ENCODE data around the gene YAP1.
"Not testable (repeated sequence)": the region's sequence is repeated elsewhere in the genome, so short reads cannot be mapped to it uniquely, and the experiment has no call there.

- TF ChIP-seq, protein P1, sequence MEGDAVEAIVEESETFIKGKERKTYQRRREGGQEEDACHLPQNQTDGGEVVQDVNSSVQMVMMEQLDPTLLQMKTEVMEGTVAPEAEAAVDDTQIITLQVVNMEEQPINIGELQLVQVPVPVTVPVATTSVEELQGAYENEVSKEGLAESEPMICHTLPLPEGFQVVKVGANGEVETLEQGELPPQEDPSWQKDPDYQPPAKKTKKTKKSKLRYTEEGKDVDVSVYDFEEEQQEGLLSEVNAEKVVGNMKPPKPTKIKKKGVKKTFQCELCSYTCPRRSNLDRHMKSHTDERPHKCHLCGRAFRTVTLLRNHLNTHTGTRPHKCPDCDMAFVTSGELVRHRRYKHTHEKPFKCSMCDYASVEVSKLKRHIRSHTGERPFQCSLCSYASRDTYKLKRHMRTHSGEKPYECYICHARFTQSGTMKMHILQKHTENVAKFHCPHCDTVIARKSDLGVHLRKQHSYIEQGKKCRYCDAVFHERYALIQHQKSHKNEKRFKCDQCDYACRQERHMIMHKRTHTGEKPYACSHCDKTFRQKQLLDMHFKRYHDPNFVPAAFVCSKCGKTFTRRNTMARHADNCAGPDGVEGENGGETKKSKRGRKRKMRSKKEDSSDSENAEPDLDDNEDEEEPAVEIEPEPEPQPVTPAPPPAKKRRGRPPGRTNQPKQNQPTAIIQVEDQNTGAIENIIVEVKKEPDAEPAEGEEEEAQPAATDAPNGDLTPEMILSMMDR (IDR thresholded peaks at IDR 0.05): not testable (repeated sequence)
- TF ChIP-seq POLR2A (IDR thresholded peaks at IDR 0.05): not testable (repeated sequence)
Measured at GRCh38 chr11:102264704-102265103, 154.5 kb downstream of the YAP1 start.

All from heart left ventricle (tissue), 13 donors.